IMR-90 (cell line): Measurements from ENCODE around the gene NKAP. TPM values are rescaled to one million over a fixed set of nuclear protein-coding genes. Genes with fewer than 3 reads are reported as not detected.

Experiments
- ATAC-seq: fragments of 200-7000 bp; cut with Tn5 transposase; 2 replicates; pipeline ENCODE4 v1.9.1; 2020; ENCODE audit warnings: low read depth, mild to moderate bottlenecking, moderate library complexity
- BruUV-seq: library from RNA; stranded (reverse); fragments of 400-500 nt; replicated peaks from 2 replicates; lab custom pipeline; 2021; lab: Mats Ljungman, UMichigan
- CTCF ChIA-PET: fragments of 300-600 bp; formaldehyde crosslinking; extraction: SDS; loops from one replicate; lab custom pipeline; 2021; ENCODE audit warnings: antibody characterized with exemption; lab: Yijun Ruan, JAX
- POLR2A ChIA-PET: fragments of 300-600 bp; sonication (Branson Sonifier 250); formaldehyde crosslinking; loops from one replicate; lab custom pipeline; 2022; ENCODE audit warnings: antibody characterized with exemption; ENCODE audit not compliant: unreplicated experiment; lab: Charles Lee
- DNase-seq: peaks from one replicate; pipeline ENCODE4 v3.0.0; 2013
- H2AFZ ChIP-seq: replicated peaks from 2 replicates; pipeline ENCODE3; 2013; ENCODE audit warnings: low read length, mild to moderate bottlenecking; ENCODE audit not compliant: poor library complexity
- H2AK5ac ChIP-seq: 2 replicates; pipeline ENCODE4 v1.6.1; 2013; ENCODE audit warnings: low read depth, low read length, inconsistent platforms
- H2AK9ac ChIP-seq: replicated peaks from 2 replicates; pipeline ENCODE3; 2013; ENCODE audit warnings: mild to moderate bottlenecking, low read depth, low read length, moderate library complexity; ENCODE audit not compliant: poor library complexity
- H2BK120ac ChIP-seq: 2 replicates; pipeline ENCODE4 v1.6.1; 2013; ENCODE audit warnings: low read depth, low read length, inconsistent platforms
- H2BK15ac ChIP-seq: 3 replicates; pipeline ENCODE4 v1.6.1; 2013; ENCODE audit warnings: low read depth, low read length, inconsistent platforms
- H2BK20ac ChIP-seq: 2 replicates; pipeline ENCODE4 v1.6.1; 2013; ENCODE audit warnings: low read depth, mild to moderate bottlenecking, inconsistent platforms, low read length, moderate library complexity
- H2BK5ac ChIP-seq: 2 replicates; pipeline ENCODE4 v1.6.1; 2013; ENCODE audit warnings: mild to moderate bottlenecking, low read depth, low read length, inconsistent platforms; ENCODE audit not compliant: poor library complexity, severe bottlenecking
- H3K14ac ChIP-seq: replicated peaks from 2 replicates; pipeline ENCODE4 v1.6.1; 2013; ENCODE audit warnings: low read depth, low read length, inconsistent platforms
- H3K18ac ChIP-seq: 2 replicates; pipeline ENCODE4 v1.6.1; 2013; ENCODE audit warnings: low read depth, low read length, control low read depth
- H3K23ac ChIP-seq: 2 replicates; pipeline ENCODE4 v1.6.1; 2013; ENCODE audit warnings: low read depth, low read length, inconsistent platforms
- H3K27ac ChIP-seq: 2 replicates; pipeline ENCODE4 v1.5.1; 2013; ENCODE audit warnings: mild to moderate bottlenecking, control low read depth, low read length; ENCODE audit not compliant: insufficient read depth
- H3K27me3 ChIP-seq: 2 replicates; pipeline ENCODE4 v1.6.1; 2013; ENCODE audit warnings: low read length; ENCODE audit not compliant: control insufficient read depth, insufficient read depth
- H3K36me3 ChIP-seq: 2 replicates; pipeline ENCODE4 v1.6.1; 2013; ENCODE audit warnings: low read length, mixed read lengths; ENCODE audit not compliant: control insufficient read depth, insufficient read depth
- H3K4ac ChIP-seq: 2 replicates; pipeline ENCODE4 v1.6.1; 2013; ENCODE audit warnings: low read depth, low read length, inconsistent platforms
- H3K4me1 ChIP-seq: 2 replicates; pipeline ENCODE4 v1.6.1; 2013; ENCODE audit warnings: low read length, mixed read lengths; ENCODE audit not compliant: control insufficient read depth, insufficient read depth
- H3K4me2 ChIP-seq: 2 replicates; pipeline ENCODE4 v1.6.1; 2013; ENCODE audit warnings: low read depth, mild to moderate bottlenecking, control low read depth, low read length, moderate library complexity
- H3K4me3 ChIP-seq: 2 replicates; pipeline ENCODE4 v1.5.1; 2013; ENCODE audit warnings: low read depth, mild to moderate bottlenecking, control low read depth, low read length, moderate library complexity; ENCODE audit not compliant: insufficient read depth
- H3K56ac ChIP-seq: 2 replicates; pipeline ENCODE4 v1.6.1; 2013; ENCODE audit warnings: low read length, inconsistent platforms; ENCODE audit not compliant: insufficient read depth; ENCODE audit errors: extremely low read depth
- H3K79me1 ChIP-seq, 2 experiments: 2 replicates each; pipeline ENCODE4 v1.6.1; 2013; ENCODE audit warnings: low read length in 2 of 2, inconsistent platforms in 1 of 2, low read depth in 1 of 2
- H3K9ac ChIP-seq: 2 replicates; pipeline ENCODE4 v1.6.1; 2013; ENCODE audit warnings: low read depth, low read length, control low read depth
- H3K9me1 ChIP-seq: 2 replicates; pipeline ENCODE4 v1.6.1; 2013; ENCODE audit warnings: low read length, inconsistent platforms; ENCODE audit not compliant: insufficient read depth
- H3K9me3 ChIP-seq: 2 replicates; pipeline ENCODE4 v1.6.1; 2013; ENCODE audit warnings: low read length; ENCODE audit not compliant: control insufficient read depth, insufficient read depth
- H4K20me1 ChIP-seq: 2 replicates; pipeline ENCODE4 v1.6.1; 2013; ENCODE audit warnings: low read length, inconsistent platforms; ENCODE audit not compliant: insufficient read depth
- H4K5ac ChIP-seq: 2 replicates; pipeline ENCODE4 v1.6.1; 2013; ENCODE audit warnings: mild to moderate bottlenecking, low read depth, low read length, control low read depth
- H4K8ac ChIP-seq, 2 experiments: 2 replicates each; pipeline ENCODE4 v1.6.1; 2013; ENCODE audit warnings: low read depth in 2 of 2, low read length in 2 of 2, control low read depth in 1 of 2, inconsistent platforms in 1 of 2
- H4K91ac ChIP-seq: 2 replicates; pipeline ENCODE4 v1.6.1; 2013; ENCODE audit warnings: low read depth, low read length, inconsistent platforms; ENCODE audit not compliant: insufficient read depth
- WGBS, 2 experiments: methylation state at CpG; one replicate each; pipeline versions ENCODE4 v1.1.5 to v1.1.7; 2013; ENCODE audit warnings: missing lambda C conversion rate in 2 of 2; ENCODE audit not compliant: insufficient read length in 1 of 2; ENCODE audit errors: extremely low coverage in 2 of 2; 5-methylcytosine and 5-hydroxymethylcytosine counted together
- dilution Hi-C: fragments of 300-500 bp; cut with HindIII; formaldehyde crosslinking; loops from one replicate; pipeline ENCODE4 v1.14.3; 2018; ENCODE audit warnings: low sequenced_read_pairs; ENCODE audit not compliant: unreplicated experiment
- in situ Hi-C: fragments of 300-500 bp; cut with MboI; formaldehyde crosslinking; loops from 3 replicates; pipeline ENCODE4 v1.14.3; 2019; ENCODE audit warnings: low sequenced_read_pairs, inconsistent platforms, mixed read lengths
- intact Hi-C: fragments of 100-400 bp; cut with micrococcal nuclease; formaldehyde crosslinking; loops from 2 replicates; pipeline ENCODE4 v1.10.0; 2022
- polyA plus RNA-seq, 3 experiments: library from polyadenylated mRNA; depleted of rRNA; stranded (reverse); fragments of >200 nt; gene quantifications; 2 replicates each; pipeline ENCODE4 v1.2.3, GENCODE V29; 2012; ENCODE audit warnings: low replicate concordance in 1 of 3
- total RNA-seq: library from RNA; depleted of rRNA; stranded (reverse); fragments of >200 nt; gene quantifications from 2 replicates; pipeline ENCODE4 v1.2.3, GENCODE V29; 2012
- TF ChIP-seq, protein P1 (sequence below): conservative IDR thresholded peaks from 2 replicates; pipeline ENCODE4 v1.5.1; 2012; ENCODE audit warnings: mild to moderate bottlenecking, low read depth, low read length, improper control_type of control experiment

NKAP gene
- total and polyA plus RNA-seq, 2 of the 4 experiments (the other 2 are of a cell fraction) = 1.3 to 2.7 TPM

DNA sequence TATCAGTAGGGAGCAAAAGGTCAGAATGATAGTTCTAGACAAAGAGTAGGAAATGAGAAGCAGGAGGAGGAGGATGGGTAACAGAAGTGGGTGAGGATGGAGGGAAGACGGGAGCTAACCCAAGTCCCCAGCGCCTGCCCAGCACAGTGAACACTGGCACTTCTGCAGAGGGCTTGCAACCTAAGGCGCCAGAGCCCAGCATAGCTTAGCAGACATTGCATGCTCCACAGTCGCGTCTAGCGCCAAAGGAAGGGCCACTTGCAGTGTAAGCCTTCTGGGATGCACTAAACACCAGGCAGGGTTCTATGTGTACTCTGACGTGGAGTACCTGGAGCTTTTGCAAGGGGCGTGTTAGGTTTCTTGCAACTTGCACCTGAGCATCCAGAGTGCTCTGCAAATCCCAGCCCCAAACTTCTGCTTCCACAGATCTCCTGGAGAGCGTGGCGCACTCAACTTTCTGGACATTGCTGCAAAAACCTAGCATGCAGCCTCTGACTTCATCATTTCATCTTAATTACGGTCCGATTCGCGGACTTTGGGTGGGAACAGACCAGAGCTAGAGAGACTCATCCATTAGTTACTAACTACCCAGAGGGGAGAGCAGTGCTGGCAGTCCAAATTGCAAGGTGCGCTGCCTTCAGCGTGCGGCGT is 46.5 kb upstream of the NKAP start:
- no peak overlapping the region for H2BK20ac ChIP-seq
- no peak overlapping the region for H3K27ac ChIP-seq
- dilution Hi-C loops (no loop called here), in situ Hi-C loops (no loop called here), intact Hi-C loops (no loop called here)
- no peaks in the 10 kb centered on the region for H4K20me1 ChIP-seq
- no peak overlapping the region for H2AFZ ChIP-seq
- H2AK9ac ChIP-seq = no peak overlapping the region
- H2BK15ac ChIP-seq = no peak overlapping the region
- H3K18ac ChIP-seq = no peak overlapping the region
- H4K91ac ChIP-seq = no peak overlapping the region
- no peak overlapping the region for H3K4me3 ChIP-seq
- H3K9me3 ChIP-seq = no peaks in the 10 kb centered on the region
- BruUV-seq = no TSS peak
- TF ChIP-seq, protein P1, sequence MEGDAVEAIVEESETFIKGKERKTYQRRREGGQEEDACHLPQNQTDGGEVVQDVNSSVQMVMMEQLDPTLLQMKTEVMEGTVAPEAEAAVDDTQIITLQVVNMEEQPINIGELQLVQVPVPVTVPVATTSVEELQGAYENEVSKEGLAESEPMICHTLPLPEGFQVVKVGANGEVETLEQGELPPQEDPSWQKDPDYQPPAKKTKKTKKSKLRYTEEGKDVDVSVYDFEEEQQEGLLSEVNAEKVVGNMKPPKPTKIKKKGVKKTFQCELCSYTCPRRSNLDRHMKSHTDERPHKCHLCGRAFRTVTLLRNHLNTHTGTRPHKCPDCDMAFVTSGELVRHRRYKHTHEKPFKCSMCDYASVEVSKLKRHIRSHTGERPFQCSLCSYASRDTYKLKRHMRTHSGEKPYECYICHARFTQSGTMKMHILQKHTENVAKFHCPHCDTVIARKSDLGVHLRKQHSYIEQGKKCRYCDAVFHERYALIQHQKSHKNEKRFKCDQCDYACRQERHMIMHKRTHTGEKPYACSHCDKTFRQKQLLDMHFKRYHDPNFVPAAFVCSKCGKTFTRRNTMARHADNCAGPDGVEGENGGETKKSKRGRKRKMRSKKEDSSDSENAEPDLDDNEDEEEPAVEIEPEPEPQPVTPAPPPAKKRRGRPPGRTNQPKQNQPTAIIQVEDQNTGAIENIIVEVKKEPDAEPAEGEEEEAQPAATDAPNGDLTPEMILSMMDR = no peak
- 20% methylated on average over 3 of the region's 18 CpGs; no CpG with 5 or more reads in 1 of the 2 experiments for WGBS, 2 experiments
- ATAC-seq (no peak), DNase-seq (no peak)
- no peaks in the 10 kb centered on the region for H3K4me1 ChIP-seq
- ChIA-PET CTCF (no interaction called here), POLR2A (no interaction called here)
- no peak overlapping the region for H2BK5ac ChIP-seq
- no peak overlapping the region for H2AK5ac ChIP-seq
- H4K5ac ChIP-seq = no peak overlapping the region
- no peaks in the 10 kb centered on the region for H3K9me1 ChIP-seq
- H3K27me3 ChIP-seq = peaks cover 27% of the 10 kb centered on the region
- H4K8ac ChIP-seq = no peak overlapping the region
- no peak overlapping the region for H3K4me2 ChIP-seq
- H3K9ac ChIP-seq = no peak overlapping the region
- no peaks in the 10 kb centered on the region for H3K79me1 ChIP-seq
- H2BK120ac ChIP-seq = no peak overlapping the region
- no peaks in the 10 kb centered on the region for H3K36me3 ChIP-seq
- no peak overlapping the region for H3K14ac ChIP-seq
- no peak overlapping the region for H3K23ac ChIP-seq
- no peak overlapping the region for H3K56ac ChIP-seq
- H3K4ac ChIP-seq = no peak overlapping the region
